Suppressor macrophage treated with lipopolysaccharide for 1 hour (primary cell): ENCODE data around the gene RELN.

Experiments used
- DNase-seq, 3 donors: peaks; one replicate each; pipeline ENCODE4 v3.0.0-alpha.2; 2020 to 2022

Gene RELN

DNA sequence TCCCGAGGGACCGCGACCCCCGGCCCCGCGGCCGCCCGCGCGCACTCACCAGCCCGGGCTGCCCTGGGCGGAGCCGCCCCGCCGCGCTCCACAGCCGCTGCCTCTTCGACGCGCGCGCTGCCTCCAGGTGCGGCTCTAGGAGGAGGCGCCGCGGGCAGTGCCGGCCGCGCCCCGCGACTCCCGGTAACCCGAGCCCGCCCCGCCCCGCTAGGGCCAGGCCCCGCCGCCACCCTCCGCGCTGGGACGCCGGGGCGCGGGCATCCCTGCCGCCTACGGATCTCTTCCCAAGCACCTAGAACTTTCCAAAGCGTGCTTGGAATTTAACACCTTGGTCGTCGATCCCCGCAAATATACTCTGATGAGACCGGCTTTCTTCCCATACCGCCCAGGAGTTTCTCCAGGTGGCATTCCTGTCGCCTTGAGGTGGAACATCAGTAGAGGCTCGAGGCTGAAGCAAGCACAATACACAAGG is 543.4 kb downstream of the RELN start, which contains the start of gene SLC26A5:
Gene SLC26A5 (minus strand): TSS at position 159 of the 472 bp plus-strand sequence. CDS start 24,693 bp downstream, outside the sequence.
- DNase-seq: peak in 1 of 3 donors; percentile 22

DNA sequence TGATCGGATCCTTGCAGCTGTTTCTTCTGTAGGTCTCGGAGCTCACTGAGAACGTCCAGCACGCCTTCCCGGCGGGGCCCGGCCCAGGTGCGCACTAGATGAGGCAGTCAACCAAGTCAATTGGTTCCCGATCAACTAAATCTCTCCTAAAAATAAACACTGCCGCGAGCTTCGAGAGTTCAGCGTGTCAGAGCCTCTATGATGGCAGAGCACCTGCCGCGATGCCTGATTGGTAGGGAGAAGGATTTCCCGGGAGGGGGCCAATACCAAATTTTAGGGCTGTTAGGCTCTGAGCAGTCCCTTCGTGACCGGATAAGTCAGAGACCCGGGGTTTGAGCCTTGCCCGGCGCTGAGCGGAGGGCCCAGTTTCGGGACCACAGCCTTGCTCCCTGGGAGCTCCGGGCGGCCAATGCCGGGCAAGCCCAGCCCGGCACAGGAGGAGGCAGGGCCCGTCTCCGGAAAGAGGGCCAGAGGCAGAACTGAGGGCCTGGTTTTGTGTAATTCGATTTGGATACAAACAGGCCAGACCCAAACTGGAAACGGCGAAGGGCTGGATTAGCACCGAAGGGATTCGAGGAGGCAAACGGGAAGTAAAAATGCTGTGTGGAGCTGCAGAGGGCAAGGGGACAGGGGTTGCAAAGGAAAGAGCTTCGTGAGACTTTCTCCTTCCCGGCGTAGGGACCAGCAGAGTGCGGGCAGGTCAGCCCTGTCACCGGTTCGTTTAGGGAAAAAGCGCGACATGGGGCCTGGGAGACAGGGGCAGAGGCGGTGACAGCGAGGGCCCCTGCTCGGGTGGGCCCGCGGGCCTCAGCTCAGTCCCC is 544.0 kb downstream of the RELN start:
- DNase-seq: peak in 2 of 3 donors; percentile 10 to 12

DNA sequence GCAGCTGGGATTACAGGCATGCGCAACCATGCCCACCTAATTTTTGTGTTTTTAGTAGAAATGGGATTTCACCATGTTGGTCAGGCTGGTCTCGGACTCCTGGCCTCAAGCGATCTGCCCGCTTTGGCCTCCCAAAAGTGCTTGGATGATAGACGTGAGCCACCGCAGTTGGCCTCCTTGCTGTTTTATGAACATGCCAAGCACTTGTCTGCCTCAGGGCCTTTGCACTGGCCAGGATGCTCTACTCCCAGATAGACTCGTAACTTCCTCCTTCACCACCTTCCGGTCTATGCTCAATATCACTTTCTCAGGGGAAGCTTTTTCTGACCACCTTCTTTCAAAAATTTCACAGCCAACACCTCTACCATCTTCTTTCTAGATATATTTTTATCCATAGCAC is 549.8 kb downstream of the RELN start:
- no peak for DNase-seq

DNA sequence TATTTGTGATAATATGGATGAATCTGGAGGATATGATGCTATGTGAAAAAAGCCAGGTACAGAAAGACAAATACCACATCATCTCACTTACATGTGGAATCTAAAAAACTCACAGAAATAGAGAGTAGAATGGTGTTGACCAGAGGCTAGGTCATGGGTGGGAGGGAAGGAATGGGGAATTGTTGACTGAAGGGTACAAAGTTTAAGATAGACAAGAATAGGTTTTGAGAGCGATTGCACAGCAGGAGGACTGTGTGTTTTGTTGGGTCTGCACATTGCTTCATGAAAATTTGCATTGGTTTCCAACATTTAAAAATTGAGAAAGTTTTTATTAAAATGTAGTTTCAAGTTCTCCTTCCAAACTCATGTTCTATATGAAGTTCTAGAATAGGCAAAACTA is 551.8 kb downstream of the RELN start:
- DNase-seq: no peak

DNA sequence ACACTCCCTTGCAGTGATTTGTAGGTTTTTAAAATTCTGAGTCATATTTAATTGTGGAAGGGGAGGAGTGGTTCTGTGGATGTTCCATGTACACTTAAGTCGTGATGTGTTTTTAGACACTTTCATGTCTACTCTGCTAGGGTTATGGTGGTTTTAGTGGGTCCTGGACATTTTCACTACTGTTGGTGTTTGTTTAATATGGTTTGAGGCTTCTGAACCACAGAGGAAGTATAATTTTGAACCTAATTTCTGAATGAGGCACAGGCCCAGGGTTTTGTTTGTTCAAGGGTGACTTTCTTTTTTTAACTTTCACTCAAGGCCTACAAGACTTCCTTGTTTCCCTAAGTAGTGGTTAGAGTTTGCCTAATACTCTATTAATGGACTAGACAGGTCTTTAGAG is 556.7 kb downstream of the RELN start:
- DNase-seq: peak in 2 of 3 donors; percentile 6 to 26

DNA sequence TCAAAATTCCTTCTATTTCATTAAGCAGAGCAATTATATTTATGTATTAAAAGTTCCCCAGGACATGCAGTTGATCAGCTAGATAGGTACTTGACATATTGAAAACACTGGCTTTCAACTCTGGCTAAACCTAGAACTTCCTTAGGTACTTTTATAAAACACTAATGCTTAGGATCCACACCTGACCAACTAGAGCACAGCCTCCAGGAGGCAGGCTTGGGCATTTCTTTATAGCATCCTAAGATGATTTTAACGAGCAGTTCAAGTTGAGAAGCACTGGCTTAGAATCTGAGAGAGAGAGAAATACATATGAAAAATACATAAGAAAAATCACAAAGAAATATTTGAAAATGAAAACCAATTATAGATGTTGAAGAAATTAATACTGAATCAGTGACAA is 564.3 kb downstream of the RELN start:
- no peak for DNase-seq

DNA sequence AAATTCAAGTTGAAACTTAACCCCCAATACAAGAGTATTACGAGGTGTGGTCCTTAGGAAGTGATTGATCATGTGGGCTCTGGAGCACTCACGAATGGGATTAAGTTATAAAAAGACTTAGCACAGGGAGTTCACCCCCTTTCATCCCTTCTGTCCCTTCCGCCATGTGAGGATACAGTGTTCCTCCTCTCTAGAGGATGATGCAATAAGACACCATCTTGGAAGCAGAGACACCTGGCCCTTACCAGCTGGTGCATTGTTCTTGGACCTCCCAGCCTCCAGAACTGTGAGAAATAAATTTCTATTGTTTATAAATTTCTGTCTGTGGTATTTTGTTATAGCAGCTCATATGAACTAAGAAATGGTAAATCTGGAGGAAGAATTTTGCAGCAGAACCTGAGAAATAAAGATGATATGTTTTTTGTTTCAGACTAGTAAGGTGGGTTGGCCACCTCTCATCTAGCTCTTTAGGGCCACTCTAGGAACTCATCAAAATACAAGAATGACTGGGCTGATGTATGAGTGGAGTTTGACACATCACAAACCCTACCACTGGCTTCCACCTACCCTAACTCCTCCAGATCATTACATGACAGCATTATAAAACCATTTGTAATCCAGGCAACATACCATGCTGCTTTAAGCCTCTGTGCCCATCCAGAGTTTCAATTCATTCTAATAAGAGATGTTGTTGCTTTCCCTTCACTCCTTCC is 565.8 kb downstream of the RELN start:
- DNase-seq: no peak
